ENCODE measurements around the gene TFF3.

DNA sequence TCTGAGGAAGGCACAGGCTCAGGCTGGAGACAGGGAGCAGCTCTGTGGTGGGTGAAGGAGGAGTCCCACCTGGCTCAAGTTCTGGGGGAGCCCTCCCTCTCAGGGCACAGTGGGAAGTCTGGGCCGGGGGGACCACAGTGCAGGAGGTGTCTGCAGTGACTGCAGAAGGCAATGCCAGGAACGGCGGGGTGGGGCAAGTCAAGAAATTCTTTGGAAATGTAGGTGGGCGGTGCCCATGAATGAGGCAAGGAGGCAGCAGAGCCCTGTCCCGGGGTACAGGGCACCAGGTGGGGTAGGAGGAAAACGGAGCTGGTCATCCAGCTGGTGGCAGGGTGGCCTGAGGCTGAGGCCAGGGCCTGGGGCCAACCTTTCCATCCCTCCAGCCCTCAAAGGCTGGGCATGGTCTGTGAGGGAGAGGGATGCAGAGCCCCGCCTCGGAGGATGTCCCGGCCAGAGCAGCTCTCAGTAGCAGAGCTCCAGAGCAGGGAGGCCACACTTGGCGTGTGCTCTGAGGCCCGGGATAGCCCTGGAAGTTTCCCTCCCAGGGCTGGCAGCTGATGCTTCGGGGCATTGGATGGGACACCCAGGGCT is 4.7 kb downstream of the TFF3 start:
- TF ChIP-seq, protein P1, sequence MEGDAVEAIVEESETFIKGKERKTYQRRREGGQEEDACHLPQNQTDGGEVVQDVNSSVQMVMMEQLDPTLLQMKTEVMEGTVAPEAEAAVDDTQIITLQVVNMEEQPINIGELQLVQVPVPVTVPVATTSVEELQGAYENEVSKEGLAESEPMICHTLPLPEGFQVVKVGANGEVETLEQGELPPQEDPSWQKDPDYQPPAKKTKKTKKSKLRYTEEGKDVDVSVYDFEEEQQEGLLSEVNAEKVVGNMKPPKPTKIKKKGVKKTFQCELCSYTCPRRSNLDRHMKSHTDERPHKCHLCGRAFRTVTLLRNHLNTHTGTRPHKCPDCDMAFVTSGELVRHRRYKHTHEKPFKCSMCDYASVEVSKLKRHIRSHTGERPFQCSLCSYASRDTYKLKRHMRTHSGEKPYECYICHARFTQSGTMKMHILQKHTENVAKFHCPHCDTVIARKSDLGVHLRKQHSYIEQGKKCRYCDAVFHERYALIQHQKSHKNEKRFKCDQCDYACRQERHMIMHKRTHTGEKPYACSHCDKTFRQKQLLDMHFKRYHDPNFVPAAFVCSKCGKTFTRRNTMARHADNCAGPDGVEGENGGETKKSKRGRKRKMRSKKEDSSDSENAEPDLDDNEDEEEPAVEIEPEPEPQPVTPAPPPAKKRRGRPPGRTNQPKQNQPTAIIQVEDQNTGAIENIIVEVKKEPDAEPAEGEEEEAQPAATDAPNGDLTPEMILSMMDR (IDR thresholded peaks at IDR 0.05), result no peak
- no peak for TF ChIP-seq POLR2A (IDR thresholded peaks at IDR 0.05)
